DND-41 (cell line): ENCODE results near the gene MVP.
"Not testable (repeated sequence)": the region's sequence is repeated elsewhere in the genome, so short reads cannot be mapped to it uniquely, and the experiment has no call there.

Experiments
- ATAC-seq: fragments of 200-7000 bp; cut with Tn5 transposase; 3 replicates; pipeline ENCODE4 v1.9.1; 2021; ENCODE audit warnings: low read depth; ENCODE audit not compliant: insufficient read depth
- DNase-seq: peaks from one replicate; pipeline ENCODE4 v3.0.0-alpha.2; 2020
- H2AFZ ChIP-seq: 2 replicates; pipeline ENCODE4 v1.6.0; 2012; ENCODE audit warnings: low read depth, low read length
- H3K27ac ChIP-seq: 2 replicates; pipeline ENCODE4 v1.5.1; 2012; ENCODE audit warnings: low read length, inconsistent platforms
- H3K27me3 ChIP-seq: fragments of 200-600 bp; sonication (generic); 2 replicates; pipeline ENCODE4 v1.6.0; 2012; ENCODE audit warnings: low read length, mild to moderate bottlenecking, inconsistent platforms; ENCODE audit not compliant: insufficient read depth, poor library complexity
- H3K36me3 ChIP-seq: 2 replicates; pipeline ENCODE4 v1.5.1; 2012; ENCODE audit warnings: low read length, inconsistent platforms; ENCODE audit not compliant: insufficient read depth
- H3K4me1 ChIP-seq: 2 replicates; pipeline ENCODE4 v1.5.1; 2012; ENCODE audit warnings: mild to moderate bottlenecking, low read length; ENCODE audit not compliant: insufficient read depth
- H3K4me2 ChIP-seq: 2 replicates; pipeline ENCODE4 v1.6.0; 2012; ENCODE audit warnings: mild to moderate bottlenecking, moderate library complexity, low read length, inconsistent platforms; ENCODE audit not compliant: insufficient read depth
- H3K4me3 ChIP-seq, 2 experiments: fragments of 200-600 bp in 1 of 2; shearing (Covaris generic) in 1 of 2; 2 replicates each; pipeline ENCODE4 v1.5.1; 2012 to 2016; ENCODE audit warnings: inconsistent platforms in 2 of 2, low read length in 2 of 2, mild to moderate bottlenecking in 2 of 2, low read depth in 1 of 2, moderate library complexity in 1 of 2
- H3K79me2 ChIP-seq: 2 replicates; pipeline ENCODE4 v1.6.0; 2012; ENCODE audit warnings: low read length, inconsistent platforms; ENCODE audit not compliant: insufficient read depth
- H3K9ac ChIP-seq: 2 replicates; pipeline ENCODE4 v1.6.0; 2012; ENCODE audit warnings: low read depth, mild to moderate bottlenecking, inconsistent platforms, low read length, moderate library complexity
- H3K9me3 ChIP-seq: 2 replicates; pipeline ENCODE4 v1.5.1; 2012; ENCODE audit warnings: low read length, moderate library complexity, mild to moderate bottlenecking, inconsistent platforms; ENCODE audit not compliant: insufficient read depth, severe bottlenecking
- H4K20me1 ChIP-seq: 2 replicates; pipeline ENCODE4 v1.6.0; 2012; ENCODE audit warnings: low read length; ENCODE audit not compliant: insufficient read depth
- CTCF ChIP-seq: IDR thresholded peaks from 2 replicates; pipeline ENCODE4 v1.5.1; 2012; ENCODE audit warnings: borderline replicate concordance, low read length, moderate library complexity, mild to moderate bottlenecking; ENCODE audit not compliant: poor library complexity, severe bottlenecking; ENCODE audit errors: extremely low read depth
- EZH2 ChIP-seq: IDR thresholded peaks from 3 replicates; pipeline ENCODE4 v1.6.1; 2012; ENCODE audit warnings: borderline replicate concordance, low read depth, mild to moderate bottlenecking, moderate library complexity, low read length, inconsistent platforms; ENCODE audit not compliant: severe bottlenecking

Gene MVP

GRCh38 chr16:29777576-29778350, 42.5 kb upstream of the MVP start, which contains the start of gene ZG16:
TSS of gene ZG16 (plus strand) at chr16:29778256. CDS start at chr16:29779267, 1,011 bp downstream.
- no peak within 1 kb of the TSS for H3K4me3 ChIP-seq
- TF ChIP-seq EZH2 (no peak), CTCF (no peak)
- DNase-seq (no peak), ATAC-seq (no peak)
- H3K9me3 ChIP-seq: no peaks in the 10 kb centered on the region
- no peak within 1 kb of the TSS for H3K4me2 ChIP-seq
- H3K36me3 ChIP-seq: no peaks in the 10 kb centered on the region
- no peak within 1 kb of the TSS for H2AFZ ChIP-seq
- no peaks in the 10 kb centered on the region for H4K20me1 ChIP-seq
- no peak within 1 kb of the TSS for H3K27ac ChIP-seq
- H3K27me3 ChIP-seq: no peaks in the 10 kb centered on the region
- H3K79me2 ChIP-seq: no peaks in the 10 kb centered on the region
- H3K9ac ChIP-seq: no peak within 1 kb of the TSS
- no peaks in the 10 kb centered on the region for H3K4me1 ChIP-seq

DNA sequence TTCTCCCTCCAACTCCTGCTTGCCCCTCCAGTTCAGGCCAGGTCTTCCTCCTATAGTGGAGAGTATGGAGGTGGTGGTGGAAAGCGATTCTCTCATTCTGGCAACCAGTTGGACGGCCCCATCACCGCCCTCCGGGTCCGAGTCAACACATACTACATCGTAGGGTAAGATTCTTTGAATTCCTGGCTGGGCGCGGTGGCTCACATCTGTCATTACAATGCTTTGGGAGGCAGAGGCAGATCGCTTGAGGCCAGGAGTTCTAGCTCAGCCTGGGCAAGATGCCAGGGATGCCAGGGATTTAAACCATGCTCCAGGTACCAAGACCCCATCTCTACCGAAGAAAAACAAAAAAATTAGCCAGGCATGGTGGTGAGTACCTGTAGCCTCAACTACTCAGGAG, 40.8 kb upstream of the MVP start:
- Histone ChIP-seq H3K4me3 (no peak overlapping the region), H3K36me3 (no peaks in the 10 kb centered on the region), H3K9ac (no peak overlapping the region), H2AFZ (no peak overlapping the region), H3K27me3 (no peaks in the 10 kb centered on the region), H3K9me3 (no peaks in the 10 kb centered on the region), H3K4me1 (no peaks in the 10 kb centered on the region), H4K20me1 (no peaks in the 10 kb centered on the region), H3K79me2 (no peaks in the 10 kb centered on the region), H3K4me2 (no peak overlapping the region), H3K27ac (no peak overlapping the region)
- no peak for DNase-seq
- no peak for TF ChIP-seq CTCF
- no peak for TF ChIP-seq EZH2
- ATAC-seq: no peak

DNA sequence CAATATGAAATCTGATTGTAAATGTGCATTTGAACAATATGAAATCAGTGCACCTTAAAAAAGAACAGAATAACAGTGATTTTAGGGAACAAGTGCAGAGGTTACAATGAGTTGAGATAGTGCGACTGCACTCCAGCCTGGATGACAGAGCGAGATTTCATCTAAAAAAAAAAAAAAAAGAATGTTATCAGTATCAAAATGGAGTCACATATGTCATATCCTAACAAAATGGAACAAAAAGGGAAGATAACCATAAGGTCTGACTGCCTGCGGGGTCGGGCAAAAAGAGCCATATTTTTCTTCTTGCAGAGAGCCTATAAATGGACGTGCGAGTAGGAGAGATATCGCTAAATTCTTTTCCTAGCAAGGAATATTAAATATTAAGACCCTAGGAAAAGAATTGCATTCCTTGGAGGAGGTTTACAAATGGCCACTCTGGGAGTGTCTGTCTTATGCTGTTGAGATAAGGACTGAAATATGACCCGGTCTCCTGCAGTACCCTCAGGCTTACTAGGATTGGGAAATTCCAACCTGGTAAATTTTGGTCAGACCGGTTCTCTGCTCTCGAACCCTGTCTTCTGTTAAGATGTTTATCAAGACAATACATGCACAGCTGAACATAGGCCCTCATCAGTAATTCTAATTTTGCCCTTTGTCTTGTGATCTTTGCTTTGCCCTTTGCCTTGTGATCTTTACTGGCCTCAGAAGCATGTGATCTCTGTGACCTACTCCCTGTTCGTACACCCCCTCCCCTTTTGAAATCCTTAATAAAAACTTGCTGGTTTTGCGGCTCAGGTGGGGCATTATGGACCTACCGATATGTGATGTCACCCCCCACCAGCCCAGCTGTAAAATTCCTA, 36.9 kb upstream of the MVP start:
- H3K9me3 ChIP-seq, H3K36me3 ChIP-seq, H4K20me1 ChIP-seq, H3K4me1 ChIP-seq, DNase-seq, H3K9ac ChIP-seq, H3K4me2 ChIP-seq, H2AFZ ChIP-seq, H3K79me2 ChIP-seq, H3K27me3 ChIP-seq, H3K27ac ChIP-seq, H3K4me3 ChIP-seq, ATAC-seq: not testable (repeated sequence)

DNA sequence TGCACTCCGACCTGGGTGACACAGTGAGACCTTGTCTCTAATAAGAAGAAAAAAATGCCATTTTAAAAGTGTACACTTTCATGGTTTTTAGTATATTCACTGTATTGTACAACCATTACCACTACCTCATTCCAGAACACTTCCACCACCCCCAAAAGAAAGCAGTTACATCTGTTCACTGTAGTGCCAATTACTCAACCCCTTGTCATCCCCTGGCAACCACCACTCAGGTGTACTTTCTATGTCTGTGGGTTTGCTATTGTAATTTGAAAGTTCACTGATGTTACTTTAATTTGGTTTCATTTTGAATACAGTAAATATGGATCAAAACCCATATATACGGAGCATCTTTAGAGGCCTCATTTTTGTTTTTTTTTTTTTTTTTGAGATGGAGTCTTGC, 36.1 kb upstream of the MVP start:
- no peaks in the 10 kb centered on the region for H3K79me2 ChIP-seq

More for the DNA sequence above, 36.1 kb upstream of the MVP start:
- Histone ChIP-seq H3K27ac (no peak overlapping the region), H3K27me3 (no peaks in the 10 kb centered on the region), H3K4me2 (no peak overlapping the region), H4K20me1 (no peaks in the 10 kb centered on the region), H3K4me1 (peaks cover 2% of the 10 kb centered on the region; the same call in 1 of the 2 replicates), H2AFZ (no peak overlapping the region), H3K36me3 (no peaks in the 10 kb centered on the region), H3K9me3 (no peaks in the 10 kb centered on the region), H3K4me3 (no peak overlapping the region), H3K9ac (no peak overlapping the region)
- no peak for DNase-seq
- no peak; the same call in 2 of the 3 replicates for ATAC-seq
- TF ChIP-seq EZH2 (no peak), CTCF (no peak)
